ENCODE data around the gene MYO18A.

The MYO18A gene

DNA sequence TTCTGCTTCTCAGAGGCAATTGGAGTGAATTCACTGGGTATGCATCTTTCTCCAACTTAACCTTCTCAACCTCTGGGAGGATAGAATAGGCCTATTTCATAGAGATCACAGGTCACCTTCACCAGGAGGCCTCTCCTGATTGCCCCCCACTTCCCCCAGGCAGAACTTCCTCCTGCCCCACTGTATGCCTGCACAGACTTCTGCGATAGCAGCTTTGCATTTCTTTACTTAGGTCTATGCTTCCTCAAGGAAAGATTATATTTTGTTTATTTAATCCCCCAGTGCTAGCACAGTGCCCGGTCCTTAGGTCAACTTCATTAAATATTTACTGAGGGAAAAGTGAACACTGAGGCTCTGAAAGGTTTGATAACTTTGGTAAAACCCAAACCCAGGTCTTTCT, 19.9 kb downstream of the MYO18A start:
- no peak overlapping the region for H4K91ac ChIP-seq (ENCODE audit: low read length)
- no peaks in the 10 kb centered on the region for H3K9me3 ChIP-seq (ENCODE audit: control insufficient read depth, low read length)
- no peak for DNase-seq
- no peak overlapping the region for H3K4me3 ChIP-seq (ENCODE audit: insufficient read depth in 1 of 2, low read depth in 1 of 2, low read length in 2 of 2)
- H3K27ac ChIP-seq (ENCODE audit: low read length, poor library complexity, severe bottlenecking) = no peak overlapping the region
- no peak overlapping the region for H4K8ac ChIP-seq (ENCODE audit: low read length)
- no peak overlapping the region for H2BK5ac ChIP-seq (ENCODE audit: low read depth, low read length, poor library complexity, severe bottlenecking)
- H3K79me1 ChIP-seq (replicated peaks; ENCODE audit: low read length, poor library complexity, severe bottlenecking) = peaks cover 32% of the 10 kb centered on the region
- peak overlapping the region; percentile 95 for H2AK5ac ChIP-seq (ENCODE audit: low read length, severe bottlenecking)
- H2AFZ ChIP-seq (ENCODE audit: low read depth, low read length) = no peak overlapping the region
- peak overlapping the region; percentile 25 for H3K4me2 ChIP-seq (ENCODE audit: low read length, poor library complexity, severe bottlenecking)
- no peak overlapping the region for H2BK12ac ChIP-seq (ENCODE audit: low read length in 2 of 2)
- H3K36me3 ChIP-seq (ENCODE audit: control insufficient read depth in 1 of 2, insufficient read depth in 2 of 2, low read depth in 1 of 2, low read length in 2 of 2) = peaks cover 11 to 20% of the 10 kb centered on the region in 2 experiments
- H3K9ac ChIP-seq (ENCODE audit: low read length) = no peak overlapping the region
- no peak overlapping the region for H3K23ac ChIP-seq (ENCODE audit: low read length in 2 of 2)
- no peak overlapping the region for H3K4ac ChIP-seq (ENCODE audit: low read depth in 1 of 2, low read length in 2 of 2)
- H3K27me3 ChIP-seq (ENCODE audit: control insufficient read depth in 1 of 2, insufficient read depth in 1 of 2, low read length in 2 of 2) = no peaks in the 10 kb centered on the region
- H3K14ac ChIP-seq (ENCODE audit: low read length in 2 of 2) = no peak overlapping the region
- peaks cover 61% of the 10 kb centered on the region for H3K4me1 ChIP-seq (ENCODE audit: control insufficient read depth, insufficient read depth, low read depth, low read length)
- no peak overlapping the region for H2BK15ac ChIP-seq (ENCODE audit: low read depth, poor library complexity, severe bottlenecking)
- H2BK120ac ChIP-seq (ENCODE audit: low read depth, low read length) = no peak overlapping the region
- WGBS = no CpG with 5 or more reads among the region's 2 CpGs
- no peak overlapping the region for H3K18ac ChIP-seq (ENCODE audit: low read depth in 1 of 2, low read length in 2 of 2)

DNA sequence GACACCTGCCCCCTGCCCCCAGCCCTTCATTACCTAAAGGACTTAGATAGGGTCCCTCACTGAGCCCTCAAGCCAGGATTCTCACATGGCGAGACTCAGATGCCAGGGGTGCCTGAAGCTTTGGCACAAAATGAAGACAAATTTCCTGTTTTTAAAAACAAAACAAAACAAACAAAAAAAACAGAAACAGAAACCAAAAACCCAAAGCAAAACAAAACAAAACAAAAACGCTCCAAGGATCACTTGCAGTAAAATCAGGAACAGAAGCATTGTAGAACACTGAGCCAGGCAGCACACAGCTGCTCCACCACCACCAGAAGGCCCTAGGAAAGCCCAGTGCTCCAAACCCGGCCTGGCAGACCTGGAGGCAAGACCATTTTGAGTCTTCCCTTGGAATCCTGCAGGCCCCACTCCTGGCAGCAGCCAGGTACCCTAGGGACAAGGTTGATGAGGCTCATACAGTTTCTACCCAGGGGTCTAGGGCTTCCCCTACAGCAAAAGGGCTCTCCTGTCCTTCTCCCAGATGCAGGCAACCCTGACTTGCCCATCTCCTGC, 20.8 kb downstream of the MYO18A start:
- Histone ChIP-seq H2AK5ac (ENCODE audit: low read length, severe bottlenecking) (peak overlapping the region; percentile 87), H4K91ac (ENCODE audit: low read length) (peak overlapping the region; percentile 40), H3K23ac (ENCODE audit: low read length in 2 of 2) (no peak overlapping the region), H3K4me1 (ENCODE audit: control insufficient read depth, insufficient read depth, low read depth, low read length) (peaks cover 69% of the 10 kb centered on the region), H2BK5ac (ENCODE audit: low read depth, low read length, poor library complexity, severe bottlenecking) (peak overlapping the region; percentile 12), H2AFZ (ENCODE audit: low read depth, low read length) (no peak overlapping the region), H3K18ac (ENCODE audit: low read depth in 1 of 2, low read length in 2 of 2) (peak overlapping the region; percentile 55 to 67), H3K36me3 (ENCODE audit: control insufficient read depth in 1 of 2, insufficient read depth in 2 of 2, low read depth in 1 of 2, low read length in 2 of 2) (peaks cover 4 to 19% of the 10 kb centered on the region in 2 experiments), H2BK120ac (ENCODE audit: low read depth, low read length) (peak overlapping the region; percentile 11), H2BK15ac (ENCODE audit: low read depth, poor library complexity, severe bottlenecking) (peak overlapping the region; percentile 82), H3K9me3 (ENCODE audit: control insufficient read depth, low read length) (no peaks in the 10 kb centered on the region), H3K79me1 (replicated peaks; ENCODE audit: low read length, poor library complexity, severe bottlenecking) (peaks cover 29% of the 10 kb centered on the region), H3K4me3 (ENCODE audit: insufficient read depth in 1 of 2, low read depth in 1 of 2, low read length in 2 of 2) (no peak overlapping the region), H3K27ac (ENCODE audit: low read length, poor library complexity, severe bottlenecking) (peak overlapping the region; percentile 68), H3K9ac (ENCODE audit: low read length) (peak overlapping the region; percentile 3), H3K14ac (ENCODE audit: low read length in 2 of 2) (no peak overlapping the region), H4K8ac (ENCODE audit: low read length) (peak overlapping the region; percentile 10), H3K4ac (ENCODE audit: low read depth in 1 of 2, low read length in 2 of 2) (peak overlapping the region in 1 of 2 experiments; percentile 49), H2BK12ac (ENCODE audit: low read length in 2 of 2) (peak overlapping the region; percentile 33 to 49), H3K4me2 (ENCODE audit: low read length, poor library complexity, severe bottlenecking) (no peak overlapping the region), H3K27me3 (ENCODE audit: control insufficient read depth in 1 of 2, insufficient read depth in 1 of 2, low read length in 2 of 2) (no peaks in the 10 kb centered on the region)
- no peak for DNase-seq
- WGBS = 72% methylated on average over 3 of the region's 3 CpGs

DNA sequence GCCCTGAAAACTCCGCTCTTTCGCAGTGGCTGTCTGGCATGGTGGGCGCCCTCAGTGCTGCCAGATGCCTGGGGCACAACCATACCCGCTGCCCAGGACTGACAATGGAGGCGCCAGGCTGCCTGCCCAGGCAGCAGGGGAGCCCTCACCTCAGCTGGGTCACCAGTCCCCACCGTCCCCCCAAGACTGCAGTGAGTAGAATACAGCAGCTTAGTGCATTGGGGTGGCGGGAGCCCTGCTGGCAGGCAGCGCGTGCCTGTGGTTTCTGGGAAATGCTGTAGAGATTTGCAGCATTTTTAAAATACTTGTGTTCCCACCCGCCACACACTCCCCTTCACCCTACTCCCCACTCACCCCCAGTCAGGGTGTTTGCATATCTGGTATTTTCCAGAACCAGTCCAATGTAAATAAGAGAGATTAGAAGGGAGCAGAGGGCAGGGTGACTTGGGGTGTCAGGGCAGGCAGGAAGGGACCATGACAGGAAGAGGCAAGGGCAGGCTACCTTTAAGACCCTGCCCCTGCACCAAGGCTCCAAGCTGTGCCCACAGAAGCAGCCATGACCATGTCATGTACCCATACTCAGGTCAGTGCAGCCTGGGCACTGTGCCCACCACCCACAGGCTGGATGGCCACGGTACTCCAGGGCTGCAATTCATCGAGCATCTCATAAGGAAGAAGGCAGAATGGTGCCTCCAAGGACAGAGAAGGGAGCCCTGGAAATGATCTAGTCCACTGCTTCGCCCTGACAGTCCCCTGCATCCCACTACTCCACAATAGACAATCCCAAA, 21.5 kb downstream of the MYO18A start:
- H2AFZ ChIP-seq (ENCODE audit: low read depth, low read length) = no peak overlapping the region

DNA sequence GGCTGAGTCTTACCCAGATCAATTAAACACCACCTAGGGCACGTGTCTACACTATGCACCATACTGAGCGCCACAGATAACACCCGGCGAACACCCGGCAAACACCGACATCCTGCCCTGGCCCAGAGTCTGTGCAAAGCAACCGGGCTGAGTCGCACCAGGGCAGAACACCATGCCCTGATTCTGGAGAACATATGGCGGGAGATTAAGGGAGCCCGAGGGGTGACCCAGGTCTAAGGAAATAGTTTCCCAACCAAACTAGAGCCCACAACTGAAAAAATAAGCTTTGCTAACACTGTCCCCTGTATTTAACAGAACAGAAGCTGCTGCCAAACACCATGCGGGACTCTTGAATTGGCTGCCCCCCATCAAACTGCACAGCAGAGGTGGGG, 22.1 kb downstream of the MYO18A start:
- peak overlapping the region in 1 of 2 experiments; percentile 98 for H2BK12ac ChIP-seq (ENCODE audit: low read length in 2 of 2)
- WGBS = 95% methylated on average over 11 of the region's 11 CpGs
- peaks cover 25% of the 10 kb centered on the region for H3K79me1 ChIP-seq (replicated peaks; ENCODE audit: low read length, poor library complexity, severe bottlenecking)
- peak overlapping the region; percentile 63 for H2AK5ac ChIP-seq (ENCODE audit: low read length, severe bottlenecking)
- peak overlapping the region; percentile 38 to 70 for H3K4ac ChIP-seq (ENCODE audit: low read depth in 1 of 2, low read length in 2 of 2)
- H2BK120ac ChIP-seq (ENCODE audit: low read depth, low read length) = peak overlapping the region; percentile 29
- H3K4me1 ChIP-seq (ENCODE audit: control insufficient read depth, insufficient read depth, low read depth, low read length) = peaks cover 67% of the 10 kb centered on the region
- H3K23ac ChIP-seq (ENCODE audit: low read length in 2 of 2) = no peak overlapping the region
- H4K91ac ChIP-seq (ENCODE audit: low read length) = peak overlapping the region; percentile 97
- H2BK15ac ChIP-seq (ENCODE audit: low read depth, poor library complexity, severe bottlenecking) = no peak overlapping the region
- peaks cover 0 to 19% of the 10 kb centered on the region in 2 experiments for H3K36me3 ChIP-seq (ENCODE audit: control insufficient read depth in 1 of 2, insufficient read depth in 2 of 2, low read depth in 1 of 2, low read length in 2 of 2)
- no peaks in the 10 kb centered on the region for H3K27me3 ChIP-seq (ENCODE audit: control insufficient read depth in 1 of 2, insufficient read depth in 1 of 2, low read length in 2 of 2)
- DNase-seq = no peak
- no peak overlapping the region for H3K9ac ChIP-seq (ENCODE audit: low read length)
- peak overlapping the region; percentile 85 for H2BK5ac ChIP-seq (ENCODE audit: low read depth, low read length, poor library complexity, severe bottlenecking)
- peak overlapping the region; percentile 81 to 94 for H3K18ac ChIP-seq (ENCODE audit: low read depth in 1 of 2, low read length in 2 of 2)
- peak overlapping the region; percentile 57 for H3K27ac ChIP-seq (ENCODE audit: low read length, poor library complexity, severe bottlenecking)
- H4K8ac ChIP-seq (ENCODE audit: low read length) = peak overlapping the region; percentile 68
- no peaks in the 10 kb centered on the region for H3K9me3 ChIP-seq (ENCODE audit: control insufficient read depth, low read length)
- H2AFZ ChIP-seq (ENCODE audit: low read depth, low read length) = no peak overlapping the region
- no peak overlapping the region for H3K14ac ChIP-seq (ENCODE audit: low read length in 2 of 2)
- peak overlapping the region; percentile 66 for H3K4me2 ChIP-seq (ENCODE audit: low read length, poor library complexity, severe bottlenecking)
- H3K4me3 ChIP-seq (ENCODE audit: insufficient read depth in 1 of 2, low read depth in 1 of 2, low read length in 2 of 2) = no peak overlapping the region

More for the DNA sequence above, 21.5 kb downstream of the MYO18A start:
- peaks cover 25% of the 10 kb centered on the region for H3K79me1 ChIP-seq (replicated peaks; ENCODE audit: low read length, poor library complexity, severe bottlenecking)
- H3K4ac ChIP-seq (ENCODE audit: low read depth in 1 of 2, low read length in 2 of 2) = peak overlapping the region; percentile 38 to 70
- H3K27me3 ChIP-seq (ENCODE audit: control insufficient read depth in 1 of 2, insufficient read depth in 1 of 2, low read length in 2 of 2) = no peaks in the 10 kb centered on the region
- peak overlapping the region; percentile 85 for H2BK5ac ChIP-seq (ENCODE audit: low read depth, low read length, poor library complexity, severe bottlenecking)
- DNase-seq = peak; percentile 67
- peak overlapping the region; percentile 66 for H3K4me2 ChIP-seq (ENCODE audit: low read length, poor library complexity, severe bottlenecking)
- 83% methylated on average over 12 of the region's 13 CpGs for WGBS
- H3K4me3 ChIP-seq (ENCODE audit: insufficient read depth in 1 of 2, low read depth in 1 of 2, low read length in 2 of 2) = no peak overlapping the region
- peaks cover 71% of the 10 kb centered on the region for H3K4me1 ChIP-seq (ENCODE audit: control insufficient read depth, insufficient read depth, low read depth, low read length)
- H3K14ac ChIP-seq (ENCODE audit: low read length in 2 of 2) = peak overlapping the region in 1 of 2 experiments; percentile 90
- H3K36me3 ChIP-seq (ENCODE audit: control insufficient read depth in 1 of 2, insufficient read depth in 2 of 2, low read depth in 1 of 2, low read length in 2 of 2) = peaks cover 0 to 22% of the 10 kb centered on the region in 2 experiments
- peak overlapping the region; percentile 68 for H3K27ac ChIP-seq (ENCODE audit: low read length, poor library complexity, severe bottlenecking)
- no peaks in the 10 kb centered on the region for H3K9me3 ChIP-seq (ENCODE audit: control insufficient read depth, low read length)
- H3K18ac ChIP-seq (ENCODE audit: low read depth in 1 of 2, low read length in 2 of 2) = peak overlapping the region; percentile 81 to 94
- H3K23ac ChIP-seq (ENCODE audit: low read length in 2 of 2) = no peak overlapping the region
- H2BK120ac ChIP-seq (ENCODE audit: low read depth, low read length) = peak overlapping the region; percentile 29
- H4K91ac ChIP-seq (ENCODE audit: low read length) = peak overlapping the region; percentile 97
- H3K9ac ChIP-seq (ENCODE audit: low read length) = peak overlapping the region; percentile 3
- H2BK15ac ChIP-seq (ENCODE audit: low read depth, poor library complexity, severe bottlenecking) = no peak overlapping the region
- H2AK5ac ChIP-seq (ENCODE audit: low read length, severe bottlenecking) = peak overlapping the region; percentile 81
- peak overlapping the region; percentile 70 for H4K8ac ChIP-seq (ENCODE audit: low read length)
- H2BK12ac ChIP-seq (ENCODE audit: low read length in 2 of 2) = peak overlapping the region; percentile 49 to 98

Data from mesenchymal stem cell (in vitro differentiated cells and primary cell).